ENCODE results near the gene DNAJC1.

DNAJC1 gene

DNA sequence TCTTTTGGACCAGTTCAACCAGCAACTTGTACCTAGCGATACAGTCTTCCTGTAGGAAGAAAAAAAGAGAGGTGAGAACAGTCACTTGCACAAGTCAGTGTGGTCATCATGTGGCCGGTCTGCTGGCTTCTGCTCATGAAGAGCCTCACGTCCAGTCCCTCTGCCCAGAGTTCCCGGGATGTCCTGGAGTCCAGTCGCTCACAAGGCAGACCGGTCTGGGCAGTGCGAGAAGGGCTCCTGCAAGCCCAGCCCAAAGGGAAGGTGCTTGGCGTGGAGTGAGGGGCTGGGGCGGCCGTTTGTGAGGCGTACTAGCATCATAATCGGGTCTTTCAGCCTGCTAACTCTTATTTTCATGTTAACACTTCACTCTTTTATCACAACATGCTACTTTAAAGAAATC, 246.8 kb downstream of the DNAJC1 start:
- no peak for DNase-seq
- H3K9ac ChIP-seq (ENCODE audit: low read depth, low read length) = no peak overlapping the region

DNA sequence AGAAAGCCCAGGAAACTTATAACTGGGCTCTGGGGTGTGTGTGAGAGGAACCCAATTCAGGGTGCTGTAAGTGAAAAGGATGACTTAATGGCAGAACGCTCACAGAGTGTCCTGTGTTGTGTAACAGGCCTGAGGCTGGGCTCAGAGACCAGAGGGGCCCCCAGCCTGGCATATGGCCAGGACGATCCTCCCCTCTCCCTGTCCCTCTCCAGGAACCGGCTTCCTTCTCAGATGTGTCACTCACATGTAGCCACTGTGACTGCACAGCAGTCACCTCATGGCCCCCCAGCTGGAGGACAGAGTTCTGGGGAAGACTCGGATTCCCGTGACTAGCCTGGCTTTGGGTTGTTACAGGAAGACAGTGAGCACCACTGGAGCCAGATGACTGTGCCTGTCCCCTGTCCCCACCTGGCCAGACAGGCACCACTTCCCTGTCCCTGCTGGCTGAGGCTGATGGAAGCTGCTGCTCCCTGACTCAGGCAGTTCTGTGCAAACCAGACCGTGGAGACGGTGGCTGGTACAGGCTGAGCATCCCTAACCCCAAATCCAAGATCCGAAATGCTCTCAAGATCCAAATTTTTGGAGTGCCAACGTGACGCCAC, 249.0 kb downstream of the DNAJC1 start:
- DNase-seq = no peak
- H3K9ac ChIP-seq (ENCODE audit: low read depth, low read length) = no peak overlapping the region
- no peaks in the 10 kb centered on the region for H3K27me3 ChIP-seq (ENCODE audit: insufficient read depth, low read length, poor library complexity)
- H3K4me3 ChIP-seq (ENCODE audit: low read depth in 1 of 2, low read length in 2 of 2) = no peak overlapping the region
- H3K4me1 ChIP-seq (ENCODE audit: insufficient read depth, low read length) = no peaks in the 10 kb centered on the region
- no peak overlapping the region for H3K4me2 ChIP-seq (ENCODE audit: insufficient read depth, low read length)
- no peak overlapping the region for H3K27ac ChIP-seq (ENCODE audit: low read length)
- H3K9me3 ChIP-seq (ENCODE audit: insufficient read depth, low read length, severe bottlenecking) = no peaks in the 10 kb centered on the region
- H4K20me1 ChIP-seq (ENCODE audit: insufficient read depth, low read length) = no peaks in the 10 kb centered on the region
- no peaks in the 10 kb centered on the region for H3K79me2 ChIP-seq (ENCODE audit: insufficient read depth, low read length)
- no peaks in the 10 kb centered on the region for H3K36me3 ChIP-seq (ENCODE audit: insufficient read depth, low read length)
- TF ChIP-seq, protein P1, sequence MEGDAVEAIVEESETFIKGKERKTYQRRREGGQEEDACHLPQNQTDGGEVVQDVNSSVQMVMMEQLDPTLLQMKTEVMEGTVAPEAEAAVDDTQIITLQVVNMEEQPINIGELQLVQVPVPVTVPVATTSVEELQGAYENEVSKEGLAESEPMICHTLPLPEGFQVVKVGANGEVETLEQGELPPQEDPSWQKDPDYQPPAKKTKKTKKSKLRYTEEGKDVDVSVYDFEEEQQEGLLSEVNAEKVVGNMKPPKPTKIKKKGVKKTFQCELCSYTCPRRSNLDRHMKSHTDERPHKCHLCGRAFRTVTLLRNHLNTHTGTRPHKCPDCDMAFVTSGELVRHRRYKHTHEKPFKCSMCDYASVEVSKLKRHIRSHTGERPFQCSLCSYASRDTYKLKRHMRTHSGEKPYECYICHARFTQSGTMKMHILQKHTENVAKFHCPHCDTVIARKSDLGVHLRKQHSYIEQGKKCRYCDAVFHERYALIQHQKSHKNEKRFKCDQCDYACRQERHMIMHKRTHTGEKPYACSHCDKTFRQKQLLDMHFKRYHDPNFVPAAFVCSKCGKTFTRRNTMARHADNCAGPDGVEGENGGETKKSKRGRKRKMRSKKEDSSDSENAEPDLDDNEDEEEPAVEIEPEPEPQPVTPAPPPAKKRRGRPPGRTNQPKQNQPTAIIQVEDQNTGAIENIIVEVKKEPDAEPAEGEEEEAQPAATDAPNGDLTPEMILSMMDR (IDR thresholded peaks at IDR 0.05; ENCODE audit: borderline replicate concordance, extremely low read depth, low read length, poor library complexity, severe bottlenecking) = no peak
- TF ChIP-seq EZH2 (IDR thresholded peaks at IDR 0.05; ENCODE audit: borderline replicate concordance, low read depth, low read length, severe bottlenecking) = no peak
- H2AFZ ChIP-seq (ENCODE audit: low read depth, low read length) = no peak overlapping the region
- ATAC-seq (ENCODE audit: insufficient read depth, low read depth) = no peak

More for the DNA sequence above, 246.8 kb downstream of the DNAJC1 start:
- Histone ChIP-seq H3K27ac (ENCODE audit: low read length) (no peak overlapping the region), H3K79me2 (ENCODE audit: insufficient read depth, low read length) (no peaks in the 10 kb centered on the region), H3K4me1 (ENCODE audit: insufficient read depth, low read length) (no peaks in the 10 kb centered on the region), H4K20me1 (ENCODE audit: insufficient read depth, low read length) (no peaks in the 10 kb centered on the region), H3K4me3 (ENCODE audit: low read depth in 1 of 2, low read length in 2 of 2) (no peak overlapping the region), H3K9me3 (ENCODE audit: insufficient read depth, low read length, severe bottlenecking) (no peaks in the 10 kb centered on the region), H3K27me3 (ENCODE audit: insufficient read depth, low read length, poor library complexity) (no peaks in the 10 kb centered on the region), H3K36me3 (ENCODE audit: insufficient read depth, low read length) (no peaks in the 10 kb centered on the region), H2AFZ (ENCODE audit: low read depth, low read length) (no peak overlapping the region), H3K4me2 (ENCODE audit: insufficient read depth, low read length) (no peak overlapping the region)
- TF ChIP-seq, protein P1 (IDR thresholded peaks at IDR 0.05; ENCODE audit: borderline replicate concordance, extremely low read depth, low read length, poor library complexity, severe bottlenecking) = no peak
- TF ChIP-seq EZH2 (IDR thresholded peaks at IDR 0.05; ENCODE audit: borderline replicate concordance, low read depth, low read length, severe bottlenecking) = no peak
- ATAC-seq (ENCODE audit: insufficient read depth, low read depth) = no peak

DNA sequence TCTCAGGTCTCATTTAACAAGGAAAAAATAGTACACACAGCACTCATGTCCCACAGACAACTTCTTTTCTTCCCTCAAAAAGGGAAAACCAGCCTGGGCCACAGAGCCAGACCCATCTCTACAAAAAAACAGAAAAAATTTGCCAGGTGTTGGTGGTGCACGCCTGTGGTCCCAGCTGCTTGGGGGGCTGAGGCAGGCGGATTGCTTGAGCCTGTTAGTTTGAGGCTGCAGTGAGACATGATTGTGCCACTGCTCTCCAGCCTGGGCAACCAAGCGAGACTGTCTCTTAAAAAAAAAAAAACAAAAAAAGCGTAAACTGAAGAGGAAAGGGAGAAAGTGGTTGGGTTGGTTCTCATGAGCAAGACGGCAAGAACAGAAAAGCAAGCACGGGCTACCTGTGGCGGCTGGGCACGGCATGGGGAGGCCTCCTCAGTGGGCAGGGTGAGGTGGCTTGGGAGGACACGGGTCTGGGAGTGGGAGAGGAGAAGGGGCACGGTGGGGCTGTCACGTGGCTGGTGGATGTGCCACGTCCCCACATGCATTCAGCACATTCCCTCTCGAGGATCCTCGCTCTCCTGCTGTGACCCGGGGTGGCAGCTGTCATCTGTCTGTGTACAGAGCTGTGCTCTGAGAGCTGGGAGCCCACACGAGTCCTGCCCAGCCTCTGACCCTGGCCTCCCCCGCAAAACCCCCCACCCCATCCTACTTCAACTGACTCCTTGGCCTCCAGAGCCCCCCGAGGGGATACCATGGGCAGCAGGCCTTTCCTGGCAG, 249.8 kb downstream of the DNAJC1 start:
- Histone ChIP-seq H3K9me3 (ENCODE audit: insufficient read depth, low read length, severe bottlenecking) (no peaks in the 10 kb centered on the region), H3K27me3 (ENCODE audit: insufficient read depth, low read length, poor library complexity) (no peaks in the 10 kb centered on the region), H3K36me3 (ENCODE audit: insufficient read depth, low read length) (no peaks in the 10 kb centered on the region), H2AFZ (ENCODE audit: low read depth, low read length) (no peak overlapping the region), H3K4me2 (ENCODE audit: insufficient read depth, low read length) (no peak overlapping the region), H4K20me1 (ENCODE audit: insufficient read depth, low read length) (no peaks in the 10 kb centered on the region), H3K79me2 (ENCODE audit: insufficient read depth, low read length) (no peaks in the 10 kb centered on the region), H3K4me3 (ENCODE audit: low read depth in 1 of 2, low read length in 2 of 2) (no peak overlapping the region), H3K4me1 (ENCODE audit: insufficient read depth, low read length) (no peaks in the 10 kb centered on the region), H3K27ac (ENCODE audit: low read length) (no peak overlapping the region), H3K9ac (ENCODE audit: low read depth, low read length) (no peak overlapping the region)
- TF ChIP-seq, protein P1 (IDR thresholded peaks at IDR 0.05; ENCODE audit: borderline replicate concordance, extremely low read depth, low read length, poor library complexity, severe bottlenecking) = no peak
- no peak for TF ChIP-seq EZH2 (IDR thresholded peaks at IDR 0.05; ENCODE audit: borderline replicate concordance, low read depth, low read length, severe bottlenecking)
- ATAC-seq (ENCODE audit: insufficient read depth, low read depth) = 0 out of 3 replicates have a peak, but pooled peaks have one; percentile 29
- DNase-seq = no peak
